Measurements from ENCODE around the gene TMEM106C. TPM values are rescaled to one million over a fixed set of nuclear protein-coding genes. Genes with fewer than 3 reads are reported as not detected.

Gene TMEM106C
- total and polyA plus RNA-seq, 2 of the 4 experiments (the other 2 are of a cell fraction): 72.1 to 74.6 TPM

DNA sequence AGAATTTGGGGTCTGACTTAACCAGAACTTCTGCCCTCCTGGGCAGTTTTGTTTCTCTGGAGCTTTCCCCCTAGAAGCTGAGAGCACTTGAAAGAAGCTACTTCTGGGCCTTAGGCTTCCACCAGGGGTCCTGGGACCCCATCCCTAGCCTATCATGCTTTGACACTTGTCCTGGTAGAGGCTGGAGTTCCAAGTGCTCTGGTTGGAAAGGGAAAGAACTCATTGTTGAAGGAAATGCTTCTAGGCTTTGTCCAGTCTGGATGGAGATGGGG is 42.3 kb downstream of the TMEM106C start:
- Histone ChIP-seq H3K4me2 (ENCODE audit: low read depth, low read length) (no peak overlapping the region), H2BK120ac (ENCODE audit: low read depth, low read length) (no peak overlapping the region), H2AK9ac (replicated peaks; ENCODE audit: low read depth, low read length, poor library complexity) (no peak overlapping the region), H3K79me1 (ENCODE audit: low read depth in 1 of 2, low read length in 2 of 2) (no peaks in the 10 kb centered on the region), H3K9ac (ENCODE audit: low read depth, low read length) (no peak overlapping the region), H3K36me3 (ENCODE audit: control insufficient read depth, insufficient read depth, low read length) (no peaks in the 10 kb centered on the region), H3K14ac (replicated peaks; ENCODE audit: low read depth, low read length) (no peak overlapping the region), H3K18ac (ENCODE audit: low read depth, low read length) (no peak overlapping the region), H3K27me3 (ENCODE audit: control insufficient read depth, insufficient read depth, low read length) (peaks cover 80% of the 10 kb centered on the region), H4K8ac (ENCODE audit: low read depth in 2 of 2, low read length in 2 of 2) (no peak overlapping the region), H3K4me1 (ENCODE audit: control insufficient read depth, insufficient read depth, low read length) (peaks cover 4% of the 10 kb centered on the region; the same call in 1 of the 2 replicates), H3K9me1 (ENCODE audit: insufficient read depth, low read length) (no peaks in the 10 kb centered on the region), H2BK5ac (ENCODE audit: low read depth, low read length, poor library complexity, severe bottlenecking) (no peak overlapping the region), H3K23ac (ENCODE audit: low read depth, low read length) (no peak overlapping the region), H4K91ac (ENCODE audit: insufficient read depth, low read depth, low read length) (no peak overlapping the region), H3K9me3 (ENCODE audit: control insufficient read depth, insufficient read depth, low read length) (peaks cover 2% of the 10 kb centered on the region; the same call in 1 of the 2 replicates), H2AK5ac (ENCODE audit: low read depth, low read length) (no peak overlapping the region), H3K4me3 (ENCODE audit: insufficient read depth, low read depth, low read length) (no peak overlapping the region), H2AFZ (replicated peaks; ENCODE audit: low read length, poor library complexity) (no peak overlapping the region), H2BK20ac (ENCODE audit: low read depth, low read length) (no peak overlapping the region), H3K4ac (ENCODE audit: low read depth, low read length) (no peak overlapping the region), H4K5ac (ENCODE audit: low read depth, low read length) (no peak overlapping the region), H3K56ac (ENCODE audit: extremely low read depth, insufficient read depth, low read length) (no peak overlapping the region), H3K27ac (ENCODE audit: insufficient read depth, low read length) (no peak overlapping the region), H4K20me1 (ENCODE audit: insufficient read depth, low read length) (peaks cover 6% of the 10 kb centered on the region; the same call in 1 of the 2 replicates), H2BK15ac (ENCODE audit: low read depth, low read length) (no peak overlapping the region)
- in situ Hi-C loops (cut with MboI; ENCODE audit: low sequenced_read_pairs): no loop called here
- ATAC-seq (ENCODE audit: low read depth) (no peak), DNase-seq (no peak)
- TF ChIP-seq ELK1 (IDR thresholded peaks at IDR 0.05; ENCODE audit: borderline replicate concordance, low read depth, low read length) (no peak), BHLHE40 (IDR thresholded peaks at IDR 0.05; ENCODE audit: low read depth, low read length) (no peak), RFX5 (IDR thresholded peaks at IDR 0.05; ENCODE audit: low read depth, low read length) (no peak), FOS (IDR thresholded peaks at IDR 0.05; ENCODE audit: low read depth, low read length) (no peak), RCOR1 (IDR thresholded peaks at IDR 0.05; ENCODE audit: insufficient replicate concordance, low read length) (no peak), SMC3 (IDR thresholded peaks at IDR 0.05; ENCODE audit: low read depth, low read length) (no peak), CHD1 (IDR thresholded peaks at IDR 0.05; ENCODE audit: low read depth, low read length) (no peak), CEBPB (IDR thresholded peaks at IDR 0.05; ENCODE audit: low read depth, low read length) (no peak)
- TF ChIP-seq, protein P1, sequence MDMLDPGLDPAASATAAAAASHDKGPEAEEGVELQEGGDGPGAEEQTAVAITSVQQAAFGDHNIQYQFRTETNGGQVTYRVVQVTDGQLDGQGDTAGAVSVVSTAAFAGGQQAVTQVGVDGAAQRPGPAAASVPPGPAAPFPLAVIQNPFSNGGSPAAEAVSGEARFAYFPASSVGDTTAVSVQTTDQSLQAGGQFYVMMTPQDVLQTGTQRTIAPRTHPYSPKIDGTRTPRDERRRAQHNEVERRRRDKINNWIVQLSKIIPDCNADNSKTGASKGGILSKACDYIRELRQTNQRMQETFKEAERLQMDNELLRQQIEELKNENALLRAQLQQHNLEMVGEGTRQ (IDR thresholded peaks at IDR 0.05; ENCODE audit: low read depth, low read length): no peak
- BruUV-seq (replicated peaks): no TSS peak
- POLR2A ChIA-PET (ENCODE audit: unreplicated experiment): no interaction called here
- dilution Hi-C loops (cut with HindIII; ENCODE audit: low sequenced_read_pairs, unreplicated experiment): no loop called here
- intact Hi-C loops (cut with micrococcal nuclease): no loop called here
- CTCF ChIA-PET: no interaction called here

Data from IMR-90 (cell line).